ENCODE data around the gene ZNF141. TPM values are rescaled to one million over a fixed set of nuclear protein-coding genes. Genes with fewer than 3 reads are reported as not detected.
"Not testable (repeated sequence)": the region's sequence is repeated elsewhere in the genome, so short reads cannot be mapped to it uniquely, and the experiment has no call there.

Gene ZNF141
- 10 to 100 TPM; 17.3 to 35.8 TPM for total RNA-seq

DNA sequence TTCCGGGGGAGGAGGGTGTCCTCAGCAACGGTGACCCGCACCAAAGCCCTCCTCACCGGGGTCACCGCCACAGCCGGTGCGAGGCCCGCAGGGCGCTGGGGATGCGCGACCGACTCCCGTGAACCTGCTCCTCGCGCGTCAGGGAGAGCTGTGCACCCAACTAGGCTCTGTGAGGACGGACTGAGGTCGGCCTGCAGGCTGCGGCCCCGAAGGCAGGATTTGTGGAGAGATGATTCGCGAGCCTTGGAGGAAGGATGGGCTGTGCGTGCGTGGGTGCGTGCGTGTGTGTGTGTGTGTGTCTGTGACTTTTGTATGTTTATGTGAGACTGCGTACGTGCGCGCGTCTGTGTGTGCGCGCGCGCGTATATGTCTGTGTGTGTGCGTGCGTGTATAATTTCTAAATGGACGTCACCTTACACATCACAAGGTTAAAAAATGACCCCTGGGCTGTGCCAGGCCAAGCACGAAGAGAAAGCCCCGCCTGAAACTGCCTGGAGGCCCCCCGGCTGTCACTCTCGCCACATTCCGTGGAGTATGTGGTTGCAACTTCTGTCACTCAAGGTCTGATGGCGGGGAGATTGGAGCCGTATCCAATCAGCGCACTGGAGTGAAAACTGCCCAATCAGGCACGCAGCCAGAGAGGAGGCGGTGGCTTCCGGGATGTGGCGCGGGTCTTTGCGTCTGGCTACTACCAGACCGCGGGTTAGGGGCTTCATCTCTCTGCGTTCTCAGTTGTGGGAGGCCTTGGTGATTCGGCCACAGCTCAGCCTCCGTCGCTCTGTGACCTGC is at the start of gene ZNF141:
Gene ZNF141 (plus strand): TSS at position 672 of the 789 bp plus-strand sequence. CDS start 170 bp downstream, outside the sequence.
- no peaks in the 10 kb centered on the region for H3K27me3 Mint-ChIP-seq
- peak within 1 kb of the TSS; percentile 98 for H3K4me3 Mint-ChIP-seq
- ATAC-seq (replicated peaks) = peak; percentile 96
- H3K36me3 Mint-ChIP-seq (ENCODE audit: low read depth) = peaks cover 55% of the 10 kb centered on the region
- peaks cover 14% of the 10 kb centered on the region for H3K9me3 Mint-ChIP-seq
- peaks cover 19% of the 10 kb centered on the region for H3K4me1 Mint-ChIP-seq
- peak within 1 kb of the TSS; percentile 99 for H3K27ac Mint-ChIP-seq

DNA sequence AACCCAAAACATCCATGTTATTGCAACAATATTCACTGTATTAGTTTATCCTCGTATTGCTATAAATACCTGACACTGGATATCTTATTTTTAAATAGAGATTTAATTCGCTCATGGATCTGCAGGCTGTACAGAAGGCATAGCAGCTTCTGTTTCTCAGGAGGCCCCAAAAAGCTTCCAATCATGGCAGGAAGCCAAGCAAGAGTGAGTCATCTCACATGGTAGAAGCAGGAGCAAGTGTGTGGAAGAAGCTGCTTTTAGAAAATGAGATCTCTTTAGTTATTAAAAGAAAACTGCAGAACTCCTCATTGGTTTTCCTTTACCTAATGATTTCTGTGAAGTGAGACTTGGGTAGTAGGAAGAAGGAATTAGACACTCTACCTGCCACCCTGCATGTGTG is 48.7 kb upstream of the ZNF141 start:
- H3K27me3 Mint-ChIP-seq = peaks cover 3% of the 10 kb centered on the region
- H3K36me3 Mint-ChIP-seq (ENCODE audit: low read depth) = no peaks in the 10 kb centered on the region
- ATAC-seq (replicated peaks) = no peak
- no peaks in the 10 kb centered on the region for H3K4me1 Mint-ChIP-seq
- no peak overlapping the region for H3K27ac Mint-ChIP-seq
- H3K4me3 Mint-ChIP-seq = no peak overlapping the region
- peaks cover 12% of the 10 kb centered on the region for H3K9me3 Mint-ChIP-seq

DNA sequence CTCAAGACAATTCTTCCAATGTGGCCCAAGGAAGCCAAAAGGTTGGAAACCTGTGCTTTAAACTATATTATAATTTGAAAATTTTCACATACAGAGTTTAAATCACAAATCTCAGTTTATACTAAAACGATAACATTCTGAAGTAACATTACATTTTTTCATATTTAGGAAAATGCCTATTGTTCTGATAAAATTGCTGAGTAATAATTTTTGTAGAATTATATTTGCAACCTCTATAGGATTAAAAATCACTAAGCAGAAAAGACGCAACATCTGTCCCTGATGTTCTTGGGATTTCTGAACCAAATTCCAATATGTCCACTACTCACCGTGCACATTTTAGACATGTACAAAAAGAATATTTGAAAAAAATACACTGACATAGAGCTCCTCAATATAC is 42.9 kb upstream of the ZNF141 start:
- H3K36me3 Mint-ChIP-seq (ENCODE audit: low read depth) = no peaks in the 10 kb centered on the region
- no peak for ATAC-seq (replicated peaks)
- no peaks in the 10 kb centered on the region for H3K4me1 Mint-ChIP-seq
- H3K27ac Mint-ChIP-seq = no peak overlapping the region
- no peak overlapping the region for H3K4me3 Mint-ChIP-seq
- no peaks in the 10 kb centered on the region for H3K27me3 Mint-ChIP-seq
- H3K9me3 Mint-ChIP-seq = peaks cover 7% of the 10 kb centered on the region

DNA sequence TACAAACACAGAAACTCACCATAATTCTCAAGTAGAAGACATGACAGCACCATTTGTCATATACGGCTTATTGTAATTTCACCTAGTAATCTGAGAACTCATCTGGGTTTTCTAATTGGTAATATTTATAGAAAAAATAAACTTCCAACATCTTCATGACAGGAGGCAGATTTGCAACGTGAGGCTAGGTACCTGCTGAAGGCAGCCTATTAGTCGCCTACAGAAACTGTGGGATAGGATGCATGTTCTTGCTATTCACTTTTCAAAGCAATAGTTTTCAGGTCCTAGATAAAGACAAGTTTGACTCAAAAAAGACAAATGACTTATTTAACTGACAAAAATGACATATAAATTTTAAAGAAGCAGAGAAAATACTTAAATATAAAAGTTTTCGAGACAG is 35.2 kb upstream of the ZNF141 start:
- H3K4me3 Mint-ChIP-seq = no peak overlapping the region
- H3K36me3 Mint-ChIP-seq (ENCODE audit: low read depth) = peaks cover 7% of the 10 kb centered on the region
- peaks cover 21% of the 10 kb centered on the region for H3K27me3 Mint-ChIP-seq
- peaks cover 17% of the 10 kb centered on the region for H3K9me3 Mint-ChIP-seq
- H3K27ac Mint-ChIP-seq = no peak overlapping the region
- ATAC-seq (replicated peaks) = no peak
- H3K4me1 Mint-ChIP-seq = peaks cover 8% of the 10 kb centered on the region

DNA sequence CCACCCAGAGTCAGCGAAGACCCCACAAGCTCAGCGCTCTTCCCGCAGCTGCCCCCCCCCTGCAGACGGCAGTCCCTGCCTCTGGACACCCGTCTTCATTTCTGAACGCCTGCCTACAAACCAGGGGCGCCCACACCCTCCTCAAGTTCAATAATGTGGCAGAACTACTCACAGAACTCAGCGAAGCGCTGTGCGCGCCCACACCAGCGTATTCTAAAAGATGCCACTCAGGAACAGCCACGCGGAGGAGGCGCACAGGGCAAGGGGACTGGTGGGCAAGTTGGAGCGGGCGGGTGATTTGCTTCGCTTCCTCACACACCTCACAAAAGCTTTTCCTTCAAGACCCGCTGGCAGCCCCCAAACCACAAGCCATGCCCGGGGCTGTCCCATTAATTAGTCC is 33.1 kb upstream of the ZNF141 start:
- Mint-ChIP-seq H3K9me3 (peaks cover 17% of the 10 kb centered on the region), H3K27me3 (peaks cover 21% of the 10 kb centered on the region)
- H3K36me3 Mint-ChIP-seq (ENCODE audit: low read depth); H3K4me3 Mint-ChIP-seq; ATAC-seq (replicated peaks); H3K4me1 Mint-ChIP-seq; H3K27ac Mint-ChIP-seq: not testable (repeated sequence)

DNA sequence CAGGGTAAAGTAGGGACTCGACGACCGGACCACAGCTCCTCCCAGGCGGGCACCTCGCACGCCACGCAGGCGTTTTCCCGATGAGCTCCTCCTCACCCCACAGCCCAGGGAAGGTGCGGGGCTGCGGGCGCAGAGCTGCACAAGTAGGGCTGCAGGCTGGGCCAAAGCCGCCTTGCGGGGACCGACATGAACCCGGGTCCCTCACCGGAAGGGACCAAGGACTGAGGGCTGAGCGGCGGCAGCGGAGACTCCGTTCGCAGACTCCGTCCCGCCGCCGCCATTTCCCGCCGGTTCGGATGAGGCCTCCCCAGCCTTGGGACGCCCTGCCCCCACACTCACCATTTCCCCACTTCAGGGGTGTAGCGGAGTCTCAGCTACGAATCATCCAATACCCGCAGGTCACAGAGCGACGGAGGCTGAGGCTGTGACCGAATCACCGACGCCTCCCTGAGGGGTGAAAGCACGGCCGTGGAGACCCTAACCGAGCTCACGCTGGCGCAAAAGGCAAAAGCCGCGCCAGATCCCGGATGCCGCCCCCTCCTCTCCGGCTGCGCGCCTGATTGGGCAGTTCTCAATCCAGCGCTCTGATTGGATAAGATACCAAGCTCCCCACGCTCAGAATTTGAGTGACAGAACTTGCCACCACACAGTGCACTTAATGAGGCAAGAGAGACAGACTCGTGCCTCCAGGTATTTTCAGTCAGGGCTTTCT is 32.5 kb upstream of the ZNF141 start, which contains the start of gene ZNF732:
Gene ZNF732 (minus strand): TSS at position 506 of the 712 bp plus-strand sequence. CDS start 164 bp downstream, at position 342.
- Mint-ChIP-seq H3K4me3 (no peak within 1 kb of the TSS), H3K4me1 (peaks cover 8% of the 10 kb centered on the region), H3K9me3 (peaks cover 17% of the 10 kb centered on the region), H3K36me3 (ENCODE audit: low read depth) (peaks cover 7% of the 10 kb centered on the region), H3K27me3 (peaks cover 21% of the 10 kb centered on the region), H3K27ac (no peak within 1 kb of the TSS)
- no peak for ATAC-seq (replicated peaks)

DNA sequence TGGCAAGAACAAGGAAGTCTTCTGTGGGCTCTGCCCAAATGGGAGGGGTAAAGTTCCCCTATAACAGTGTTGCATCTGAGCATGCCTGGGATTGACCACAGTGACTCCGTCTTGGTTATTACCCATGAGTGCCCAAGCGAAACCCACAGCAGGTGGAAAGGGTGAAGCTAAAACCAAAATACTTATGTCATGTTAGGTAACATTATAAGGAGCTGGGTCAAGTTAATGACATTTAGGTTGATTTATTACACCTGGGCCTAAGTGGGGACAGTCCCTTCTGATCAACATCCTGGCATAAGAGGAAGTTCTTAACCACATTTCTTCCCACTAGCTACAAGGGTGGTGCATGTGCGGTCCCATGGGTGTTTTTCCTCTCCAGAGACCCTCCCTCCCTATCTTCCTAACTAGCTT is 31.1 kb upstream of the ZNF141 start:
- ATAC-seq (replicated peaks) = no peak
- Mint-ChIP-seq H3K36me3 (ENCODE audit: low read depth) (peaks cover 7% of the 10 kb centered on the region), H3K9me3 (peaks cover 23% of the 10 kb centered on the region), H3K27me3 (peaks cover 22% of the 10 kb centered on the region), H3K4me1 (peaks cover 8% of the 10 kb centered on the region), H3K27ac (no peak overlapping the region), H3K4me3 (no peak overlapping the region)

DNA sequence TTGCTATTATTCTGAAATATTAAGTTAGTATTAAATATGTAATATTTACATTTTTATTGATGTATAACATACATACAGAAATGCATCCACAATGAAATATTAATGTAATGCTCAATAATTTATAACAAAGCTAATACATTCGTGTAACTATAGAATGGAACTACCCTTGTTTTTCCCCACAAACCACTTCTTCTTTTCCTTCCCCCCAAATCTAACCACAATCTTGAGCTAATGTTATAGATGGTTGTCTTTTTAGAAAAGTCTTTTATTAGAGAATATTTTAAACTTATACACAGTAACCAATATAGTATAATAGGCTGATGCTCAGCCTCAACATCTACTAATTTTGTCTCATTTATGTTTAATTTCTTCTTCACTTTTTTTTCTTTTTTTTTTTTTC is 27.8 kb upstream of the ZNF141 start:
- H3K9me3 Mint-ChIP-seq = peaks cover 17% of the 10 kb centered on the region
- peaks cover 10% of the 10 kb centered on the region for H3K27me3 Mint-ChIP-seq
- H3K36me3 Mint-ChIP-seq (ENCODE audit: low read depth) = no peaks in the 10 kb centered on the region
- H3K27ac Mint-ChIP-seq = no peak overlapping the region
- H3K4me1 Mint-ChIP-seq = peaks cover 8% of the 10 kb centered on the region
- no peak for ATAC-seq (replicated peaks)
- H3K4me3 Mint-ChIP-seq = no peak overlapping the region

DNA sequence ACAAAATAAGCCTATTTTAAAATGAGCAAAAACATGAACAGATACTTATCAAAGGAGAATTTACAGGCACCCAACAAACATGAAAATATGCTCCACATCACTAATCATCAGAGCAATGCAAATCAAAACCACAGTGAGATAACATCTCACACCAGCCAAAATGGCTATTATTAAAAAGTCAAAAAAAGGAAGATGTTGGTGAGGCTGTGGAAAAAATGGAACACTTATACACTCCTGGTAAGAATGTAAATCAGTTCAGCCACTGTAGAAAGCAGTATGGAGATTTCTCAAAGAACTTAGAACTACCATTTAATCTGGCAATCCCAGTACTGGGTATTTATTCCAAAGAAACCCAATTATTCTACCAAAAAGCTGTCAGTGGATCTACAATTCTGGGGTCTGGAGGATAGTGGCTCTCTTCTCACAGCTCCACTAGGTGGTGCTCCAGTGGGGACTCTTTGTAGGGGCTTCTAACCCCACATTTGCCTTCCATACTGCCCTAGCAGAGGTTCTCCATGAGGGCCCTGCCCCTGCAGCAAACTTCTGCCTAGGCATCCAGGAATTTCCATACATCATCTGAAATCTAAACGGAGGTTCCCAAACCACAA is 23.2 kb upstream of the ZNF141 start:
- no peak for ATAC-seq (replicated peaks)
- H3K27ac Mint-ChIP-seq = no peak overlapping the region
- no peaks in the 10 kb centered on the region for H3K4me1 Mint-ChIP-seq
- peaks cover 10% of the 10 kb centered on the region for H3K27me3 Mint-ChIP-seq
- peaks cover 25% of the 10 kb centered on the region for H3K9me3 Mint-ChIP-seq
- no peak overlapping the region for H3K4me3 Mint-ChIP-seq
- no peaks in the 10 kb centered on the region for H3K36me3 Mint-ChIP-seq (ENCODE audit: low read depth)

DNA sequence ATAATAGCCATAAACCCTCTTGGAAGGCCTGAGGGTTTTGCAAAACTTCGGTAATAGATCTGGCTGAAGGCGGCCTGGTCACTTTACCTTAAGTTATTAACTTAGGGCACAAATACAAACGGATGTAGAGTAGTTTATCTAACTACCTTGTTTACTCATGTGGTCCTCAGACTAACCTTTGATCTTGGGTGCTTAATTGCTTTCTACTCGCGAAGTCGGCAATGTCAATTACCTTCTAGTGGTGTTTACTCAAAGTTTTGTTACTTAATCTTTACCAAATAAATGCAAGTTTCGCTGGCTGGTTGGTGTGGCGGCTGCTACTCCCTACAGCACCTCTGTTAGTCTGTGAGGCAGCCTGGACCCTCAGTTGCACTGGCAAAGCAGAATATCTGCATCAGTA is 8.9 kb upstream of the ZNF141 start:
- Mint-ChIP-seq H3K9me3 (peaks cover 16% of the 10 kb centered on the region), H3K27ac (no peak overlapping the region), H3K36me3 (ENCODE audit: low read depth) (no peaks in the 10 kb centered on the region), H3K27me3 (no peaks in the 10 kb centered on the region), H3K4me1 (no peaks in the 10 kb centered on the region), H3K4me3 (no peak overlapping the region)
- ATAC-seq (replicated peaks) = no peak

DNA sequence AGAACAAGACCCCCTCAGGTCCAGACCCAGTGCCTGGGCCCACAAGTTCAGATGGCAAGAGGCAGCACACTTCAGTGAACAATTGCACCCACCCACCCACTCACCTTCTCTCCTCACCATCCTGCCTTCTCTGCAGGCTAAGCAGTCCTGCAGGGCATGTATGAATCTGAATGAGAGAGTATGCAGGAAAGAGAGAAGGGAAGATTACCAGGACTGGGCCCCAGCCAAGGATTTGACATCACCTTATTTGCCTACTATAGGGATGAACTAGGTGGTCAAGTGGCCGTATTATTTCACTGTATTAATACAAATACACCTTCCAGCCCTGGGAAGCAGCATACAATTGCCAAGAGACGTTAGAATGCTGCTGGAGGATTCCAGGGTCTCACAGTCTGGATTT is 2.1 kb upstream of the ZNF141 start:
- peaks cover 16% of the 10 kb centered on the region for H3K4me1 Mint-ChIP-seq
- peaks cover 8% of the 10 kb centered on the region for H3K9me3 Mint-ChIP-seq
- no peaks in the 10 kb centered on the region for H3K27me3 Mint-ChIP-seq
- peaks cover 37% of the 10 kb centered on the region for H3K36me3 Mint-ChIP-seq (ENCODE audit: low read depth)
- no peak overlapping the region for H3K27ac Mint-ChIP-seq
- ATAC-seq (replicated peaks) = no peak
- H3K4me3 Mint-ChIP-seq = peak overlapping the region; percentile 64

DNA sequence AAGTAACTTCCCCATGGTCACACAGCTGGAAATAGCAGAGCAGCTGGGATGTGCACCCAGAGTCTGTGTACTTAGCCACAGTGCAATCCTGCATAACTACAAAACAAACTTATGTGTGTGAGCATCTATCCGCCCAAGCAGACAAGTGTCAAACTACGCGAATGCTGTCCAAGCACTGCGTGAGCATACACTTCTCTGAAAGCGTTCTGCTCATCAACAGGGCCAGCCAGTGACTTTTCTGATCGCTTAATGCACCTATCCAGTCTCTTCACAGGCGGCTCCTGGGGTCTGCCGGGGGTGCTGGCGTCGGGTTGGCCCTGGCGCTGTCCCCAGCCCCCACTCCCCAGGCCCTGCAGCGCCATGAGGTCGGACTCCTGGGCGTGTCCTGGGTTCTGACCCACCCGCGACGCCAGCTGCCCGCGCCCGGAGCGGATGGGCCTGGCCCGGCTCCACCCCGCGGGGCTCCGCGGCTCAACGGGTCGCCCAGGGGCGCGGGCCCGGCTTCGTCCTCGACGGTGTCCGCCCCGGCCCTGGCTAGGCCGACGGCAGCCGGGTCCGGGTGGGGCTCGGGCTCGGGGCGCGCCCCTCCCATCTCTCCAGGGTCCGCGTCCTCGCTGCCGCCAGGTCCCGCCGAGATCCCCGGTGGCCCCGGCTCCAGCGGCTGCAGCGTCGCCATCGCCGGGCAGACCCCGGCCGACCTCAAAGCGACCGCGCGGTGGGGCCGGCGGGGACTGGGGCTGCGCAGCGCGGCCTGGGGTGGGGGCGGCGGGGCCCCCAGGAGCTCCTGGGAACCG is 1.3 kb upstream of the ZNF141 start:
- Mint-ChIP-seq H3K27me3 (no peaks in the 10 kb centered on the region), H3K9me3 (peaks cover 10% of the 10 kb centered on the region), H3K4me3 (peak overlapping the region; percentile 98), H3K27ac (no peak overlapping the region), H3K36me3 (ENCODE audit: low read depth) (peaks cover 45% of the 10 kb centered on the region), H3K4me1 (peaks cover 19% of the 10 kb centered on the region)
- no peak for ATAC-seq (replicated peaks)

DNA sequence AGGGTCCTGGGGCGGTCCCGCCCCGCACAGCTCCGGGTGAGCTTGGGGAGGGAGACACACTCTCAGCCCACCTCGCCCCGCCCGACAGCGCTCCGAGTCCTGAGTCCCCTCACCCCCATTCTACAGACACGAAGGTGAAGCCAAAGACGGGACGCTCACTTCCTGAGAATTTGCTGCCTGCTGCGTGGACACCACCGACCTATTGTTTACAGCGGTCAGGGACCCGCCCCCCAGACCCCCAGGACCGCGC is 796 bp upstream of the ZNF141 start:
- Mint-ChIP-seq H3K27ac (peak overlapping the region; percentile 99), H3K4me1 (peaks cover 19% of the 10 kb centered on the region), H3K36me3 (ENCODE audit: low read depth) (peaks cover 50% of the 10 kb centered on the region), H3K4me3 (peak overlapping the region; percentile 98), H3K9me3 (peaks cover 10% of the 10 kb centered on the region), H3K27me3 (no peaks in the 10 kb centered on the region)
- no peak for ATAC-seq (replicated peaks)
